GM11168 (cell line): Measurements from ENCODE around the gene COL23A1.

ENCODE experiments used
- in situ Hi-C: fragments of 300-500 bp; cut with MboI; formaldehyde crosslinking; loops from one replicate; pipeline ENCODE4 v1.12.0; 2022; ENCODE audit warnings: low sequenced_read_pairs; ENCODE audit not compliant: unreplicated experiment

The COL23A1 gene

GRCh38 chr5:178431063-178431781, 159.0 kb downstream of the COL23A1 start:
- in situ Hi-C loops: no loop called here

GRCh38 chr5:178430186-178431062, 159.8 kb downstream of the COL23A1 start:
- in situ Hi-C loops: no loop called here

- in situ Hi-C loops: no loop called here
Measured at GRCh38 chr5:178429491-178430185, 160.6 kb downstream of the COL23A1 start.

- in situ Hi-C loops: no loop called here
Measured at GRCh38 chr5:178429156-178429468, 161.1 kb downstream of the COL23A1 start.

GRCh38 chr5:178428341-178429155, 161.6 kb downstream of the COL23A1 start:
- in situ Hi-C loops: no loop called here

- in situ Hi-C loops: no loop called here
Measured at GRCh38 chr5:178427576-178428197, 162.5 kb downstream of the COL23A1 start.

GRCh38 chr5:178426326-178427130, 163.7 kb downstream of the COL23A1 start:
- in situ Hi-C loops: no loop called here

- in situ Hi-C loops: no loop called here
Measured at GRCh38 chr5:178425621-178426068, 164.5 kb downstream of the COL23A1 start.

- in situ Hi-C loops: no loop called here
Measured at GRCh38 chr5:178424810-178425177, 165.4 kb downstream of the COL23A1 start.

- in situ Hi-C loops: no loop called here
Measured at GRCh38 chr5:178423901-178424809, 166.0 kb downstream of the COL23A1 start.

- in situ Hi-C loops: no loop called here
Measured at GRCh38 chr5:178423431-178423830, 166.8 kb downstream of the COL23A1 start.

GRCh38 chr5:178422400-178422775, 167.8 kb downstream of the COL23A1 start:
- in situ Hi-C loops: no loop called here

GRCh38 chr5:178421699-178422399, 168.3 kb downstream of the COL23A1 start:
- in situ Hi-C loops: no loop called here

GRCh38 chr5:178421128-178421527, 169.1 kb downstream of the COL23A1 start:
- in situ Hi-C loops: no loop called here

- in situ Hi-C loops: no loop called here
Measured at GRCh38 chr5:178420354-178420781, 169.8 kb downstream of the COL23A1 start.

GRCh38 chr5:178419651-178420050, 170.5 kb downstream of the COL23A1 start:
- in situ Hi-C loops: no loop called here

- in situ Hi-C loops: no loop called here
Measured at GRCh38 chr5:178419196-178419595, 171.0 kb downstream of the COL23A1 start.
